H9 (cell line): Measurements from ENCODE around the gene PLCXD1. TPM values are rescaled to one million over a fixed set of nuclear protein-coding genes. Genes with fewer than 3 reads are reported as not detected.

Experiments
- DNase-seq: peaks from one replicate; pipeline ENCODE4 v3.0.0-alpha.2; 2017
- H2AFZ ChIP-seq: one replicate; pipeline ENCODE4 v1.6.1; 2013; ENCODE audit warnings: mild to moderate bottlenecking, low read length, control low read depth, moderate library complexity
- H2AK5ac ChIP-seq: 2 replicates; pipeline ENCODE4 v1.6.1; 2013; ENCODE audit warnings: low read length, control low read depth, mixed read lengths; ENCODE audit not compliant: insufficient read length
- H2BK120ac ChIP-seq: one replicate; pipeline ENCODE4 v1.6.1; 2013; ENCODE audit warnings: low read depth, mild to moderate bottlenecking, low read length, control low read depth, inconsistent platforms; ENCODE audit not compliant: poor library complexity, severe bottlenecking
- H2BK12ac ChIP-seq: 2 replicates; pipeline ENCODE4 v1.6.1; 2013; ENCODE audit warnings: low read length, control low read depth, mixed read lengths, low read depth; ENCODE audit not compliant: insufficient read length
- H2BK15ac ChIP-seq: 2 replicates; pipeline ENCODE4 v1.6.1; 2013; ENCODE audit warnings: low read depth, low read length, control low read depth
- H2BK20ac ChIP-seq: one replicate; pipeline ENCODE4 v1.6.1; 2013; ENCODE audit warnings: low read depth, mild to moderate bottlenecking, low read length, control low read depth, inconsistent platforms; ENCODE audit not compliant: poor library complexity, severe bottlenecking
- H2BK5ac ChIP-seq: 2 replicates; pipeline ENCODE4 v1.6.1; 2013; ENCODE audit warnings: low read length, control low read depth, mixed read lengths; ENCODE audit not compliant: insufficient read length
- H3K14ac ChIP-seq: 2 replicates; pipeline ENCODE4 v1.6.1; 2013; ENCODE audit warnings: low read length, control low read depth; ENCODE audit not compliant: insufficient read depth
- H3K18ac ChIP-seq: 2 replicates; pipeline ENCODE4 v1.6.1; 2013; ENCODE audit warnings: low read depth, mild to moderate bottlenecking, mixed read lengths, low read length, control low read depth; ENCODE audit not compliant: insufficient read length
- H3K23ac ChIP-seq: 2 replicates; pipeline ENCODE4 v1.6.1; 2013; ENCODE audit warnings: low read length, control low read depth, mixed read lengths, low read depth; ENCODE audit not compliant: insufficient read length
- H3K23me2 ChIP-seq: 2 replicates; pipeline ENCODE4 v1.6.1; 2013; ENCODE audit warnings: low read depth, mild to moderate bottlenecking, mixed read lengths, low read length, control low read depth; ENCODE audit not compliant: insufficient read length, poor library complexity, severe bottlenecking
- H3K27ac ChIP-seq: 2 replicates; pipeline ENCODE4 v1.5.1; 2013; ENCODE audit warnings: low read length, control low read depth, mixed read lengths, low read depth; ENCODE audit not compliant: insufficient read length
- H3K27me3 ChIP-seq: 2 replicates; pipeline ENCODE4 v1.6.1; 2013; ENCODE audit warnings: low read length, control low read depth, inconsistent platforms; ENCODE audit not compliant: insufficient read depth
- H3K4ac ChIP-seq: 2 replicates; pipeline ENCODE4 v1.6.1; 2013; ENCODE audit warnings: low read depth, mild to moderate bottlenecking, control low read depth, inconsistent platforms, low read length, moderate library complexity
- H3K4me1 ChIP-seq: 2 replicates; pipeline ENCODE4 v1.6.1; 2013; ENCODE audit warnings: low read length, control low read depth, inconsistent platforms; ENCODE audit not compliant: insufficient read depth
- H3K4me2 ChIP-seq: 2 replicates; pipeline ENCODE4 v1.6.1; 2013; ENCODE audit warnings: low read length, control low read depth, mixed read lengths; ENCODE audit not compliant: insufficient read length, insufficient read depth
- H3K56ac ChIP-seq: 2 replicates; pipeline ENCODE4 v1.6.1; 2013; ENCODE audit warnings: low read depth, mild to moderate bottlenecking, mixed read lengths, low read length, control low read depth; ENCODE audit not compliant: insufficient read length
- H3K79me1 ChIP-seq: 2 replicates; pipeline ENCODE4 v1.6.1; 2013; ENCODE audit warnings: low read depth, mild to moderate bottlenecking, moderate library complexity, low read length, control low read depth, inconsistent platforms; ENCODE audit not compliant: insufficient read depth, poor library complexity, severe bottlenecking
- H3K79me2 ChIP-seq: 2 replicates; pipeline ENCODE4 v1.6.1; 2013; ENCODE audit warnings: low read length, control low read depth, inconsistent platforms; ENCODE audit not compliant: insufficient read depth
- H3K9ac ChIP-seq: 2 replicates; pipeline ENCODE4 v1.6.1; 2013; ENCODE audit warnings: low read length, control low read depth, mixed read lengths; ENCODE audit not compliant: insufficient read length; ENCODE audit errors: extremely low read depth
- H3K9me3 ChIP-seq: one replicate; pipeline ENCODE4 v1.6.1; 2013; ENCODE audit warnings: low read depth, low read length, inconsistent platforms; ENCODE audit not compliant: control insufficient read depth
- H3T11ph ChIP-seq: one replicate; pipeline ENCODE4 v1.6.1; 2013; ENCODE audit warnings: mild to moderate bottlenecking, low read length, control low read depth, inconsistent platforms
- H4K20me1 ChIP-seq: one replicate; pipeline ENCODE4 v1.6.1; 2013; ENCODE audit not compliant: control insufficient read depth, insufficient read length, insufficient read depth
- H4K5ac ChIP-seq: 2 replicates; pipeline ENCODE4 v1.6.1; 2013; ENCODE audit warnings: low read depth, mild to moderate bottlenecking, mixed read lengths, low read length, control low read depth; ENCODE audit not compliant: insufficient read length
- H4K8ac ChIP-seq: replicated peaks from 2 replicates; pipeline ENCODE4 v1.6.1; 2013; ENCODE audit warnings: low read length, control low read depth, mixed read lengths, low read depth; ENCODE audit not compliant: insufficient read length
- H4K91ac ChIP-seq: 2 replicates; pipeline ENCODE4 v1.6.1; 2013; ENCODE audit warnings: low read depth, mild to moderate bottlenecking, moderate library complexity, mixed read lengths, low read length, control low read depth; ENCODE audit not compliant: insufficient read length
- H3K27ac Mint-ChIP-seq, 3 experiments: 2 replicates in 2 of 3; 3 replicates in 1 of 3; pipeline ENCODE4 v1.8.0; 2020 to 2021; ENCODE audit warnings: mixed read lengths in 3 of 3, mild to moderate bottlenecking in 1 of 3, moderate library complexity in 1 of 3
- H3K27me3 Mint-ChIP-seq: 2 replicates; pipeline ENCODE4 v1.8.0; 2021; ENCODE audit warnings: low read depth, mild to moderate bottlenecking, moderate library complexity, mixed read lengths
- H3K36me3 Mint-ChIP-seq, 3 experiments: 2 replicates in 2 of 3; 3 replicates in 1 of 3; pipeline ENCODE4 v1.8.0; 2020 to 2021; ENCODE audit warnings: low read depth in 3 of 3, mixed read lengths in 3 of 3; ENCODE audit not compliant: insufficient read depth in 1 of 3
- H3K4me1 Mint-ChIP-seq, 2 experiments: 2 replicates each; pipeline ENCODE4 v1.8.0; 2020; ENCODE audit warnings: mixed read lengths in 2 of 2
- H3K4me3 Mint-ChIP-seq, 2 experiments: 2 replicates in 1 of 2; 3 replicates in 1 of 2; pipeline ENCODE4 v1.8.0; 2020 to 2021; ENCODE audit warnings: mild to moderate bottlenecking in 2 of 2, mixed read lengths in 2 of 2, moderate library complexity in 1 of 2
- H3K9me3 Mint-ChIP-seq, 2 experiments: 2 replicates in 1 of 2; 3 replicates in 1 of 2; pipeline ENCODE4 v1.8.0; 2020; ENCODE audit warnings: mild to moderate bottlenecking in 2 of 2, mixed read lengths in 2 of 2, moderate library complexity in 1 of 2
- CTCF ChIP-seq: fragments of 200-600 bp; sonication (generic); conservative IDR thresholded peaks from 3 replicates; pipeline ENCODE4 v1.8.0; 2021; ENCODE audit warnings: antibody characterized with exemption, mild to moderate bottlenecking
- WGBS: extraction: QIAGEN DNeasy Blood & Tissue Kit; methylation state at CpG from one replicate; pipeline ENCODE4 v1.1.7; 2013; ENCODE audit warnings: missing lambda C conversion rate, low lambda C conversion rate, mixed read lengths; ENCODE audit not compliant: insufficient read length; ENCODE audit errors: extremely low coverage; 5-methylcytosine and 5-hydroxymethylcytosine counted together
- total RNA-seq: library from RNA; stranded (reverse); gene quantifications from 2 replicates; pipeline ENCODE4 v1.2.1, GENCODE V29; 2021

Gene PLCXD1
- total RNA-seq, 1 experiment from 2014 or later, result 96.5 TPM

GRCh38 chrX:345020-345925 is 64.1 kb downstream of the PLCXD1 start:
- Histone ChIP-seq H3K9me3 (no peaks in the 10 kb centered on the region), H3K9ac (no peak overlapping the region), H2BK20ac (no peak overlapping the region), H3T11ph (no peak overlapping the region), H2AFZ (no peak overlapping the region), H3K14ac (no peak overlapping the region), H3K27me3 (no peaks in the 10 kb centered on the region), H3K4ac (no peak overlapping the region), H3K18ac (no peak overlapping the region), H3K4me1 (no peaks in the 10 kb centered on the region), H3K23me2 (no peaks in the 10 kb centered on the region), H3K27ac (no peak overlapping the region), H2BK5ac (no peak overlapping the region), H4K5ac (no peak overlapping the region), H4K20me1 (no peaks in the 10 kb centered on the region), H4K91ac (no peak overlapping the region), H2BK12ac (no peak overlapping the region), H2BK15ac (no peak overlapping the region), H3K79me2 (no peaks in the 10 kb centered on the region; the same call in 1 of the 2 replicates), H3K79me1 (peaks cover 3% of the 10 kb centered on the region), H2BK120ac (no peak overlapping the region), H3K56ac (no peak overlapping the region), H3K4me2 (no peak overlapping the region), H2AK5ac (no peak overlapping the region), H3K23ac (no peak overlapping the region), H4K8ac (no peak overlapping the region)
- no peak for TF ChIP-seq CTCF
- H3K4me3 Mint-ChIP-seq, result no peak overlapping the region
- no peak for DNase-seq
- no CpG with 5 or more reads among the region's 63 CpGs for WGBS
- peaks cover 2 to 3% of the 10 kb centered on the region in 2 experiments; a peak in 2 of 5 replicates for H3K9me3 Mint-ChIP-seq
- H3K36me3 Mint-ChIP-seq, result peaks cover 15 to 48% (median 45%) of the 10 kb centered on the region in 3 experiments; a peak in 6 of 7 replicates
- H3K27ac Mint-ChIP-seq, result no peak overlapping the region; a peak in 1 of 7 replicates
- no peaks in the 10 kb centered on the region for H3K27me3 Mint-ChIP-seq
- peaks cover 0 to 4% of the 10 kb centered on the region in 2 experiments; a peak in 1 of 4 replicates for H3K4me1 Mint-ChIP-seq
